GM12891 (cell line): Measurements from ENCODE around the gene SIN3A.
"Not testable (repeated sequence)": the region's sequence is repeated elsewhere in the genome, so short reads cannot be mapped to it uniquely, and the experiment has no call there.

ENCODE experiments used
- DNase-seq: peaks from one replicate; pipeline ENCODE4 v3.0.0; 2011; ENCODE audit warnings: low spot score; ENCODE audit not compliant: insufficient read length
- FAIRE-seq: peaks from 2 replicates; lab custom pipeline; 2011; peaks lifted over from hg19 to GRCh38; lab: Jason Lieb, UNC
- PAX5 ChIP-seq: IDR thresholded peaks from 2 replicates; pipeline ENCODE4 v1.6.1; 2011; ENCODE audit warnings: low read length, moderate library complexity, mild to moderate bottlenecking; ENCODE audit not compliant: insufficient read depth, severe bottlenecking
- POLR2A ChIP-seq: IDR thresholded peaks from 2 replicates; pipeline ENCODE4 v1.6.1; 2011; ENCODE audit warnings: low read depth, low read length, control low read depth
- POLR2AphosphoS5 ChIP-seq: IDR thresholded peaks from 2 replicates; pipeline ENCODE4 v1.6.1; 2011; ENCODE audit warnings: low read depth, low read length, control low read depth
- POU2F2 ChIP-seq: IDR thresholded peaks from 2 replicates; pipeline ENCODE4 v1.6.1; 2011; ENCODE audit warnings: low read depth, mild to moderate bottlenecking, control low read depth, low read length, moderate library complexity
- SPI1 ChIP-seq: IDR thresholded peaks from 2 replicates; pipeline ENCODE4 v1.6.1; 2011; ENCODE audit warnings: low read depth, low read length, control low read depth
- TAF1 ChIP-seq: IDR thresholded peaks from 2 replicates; pipeline ENCODE4 v1.6.1; 2011; ENCODE audit warnings: low read depth, low read length, control low read depth

The SIN3A gene

DNA sequence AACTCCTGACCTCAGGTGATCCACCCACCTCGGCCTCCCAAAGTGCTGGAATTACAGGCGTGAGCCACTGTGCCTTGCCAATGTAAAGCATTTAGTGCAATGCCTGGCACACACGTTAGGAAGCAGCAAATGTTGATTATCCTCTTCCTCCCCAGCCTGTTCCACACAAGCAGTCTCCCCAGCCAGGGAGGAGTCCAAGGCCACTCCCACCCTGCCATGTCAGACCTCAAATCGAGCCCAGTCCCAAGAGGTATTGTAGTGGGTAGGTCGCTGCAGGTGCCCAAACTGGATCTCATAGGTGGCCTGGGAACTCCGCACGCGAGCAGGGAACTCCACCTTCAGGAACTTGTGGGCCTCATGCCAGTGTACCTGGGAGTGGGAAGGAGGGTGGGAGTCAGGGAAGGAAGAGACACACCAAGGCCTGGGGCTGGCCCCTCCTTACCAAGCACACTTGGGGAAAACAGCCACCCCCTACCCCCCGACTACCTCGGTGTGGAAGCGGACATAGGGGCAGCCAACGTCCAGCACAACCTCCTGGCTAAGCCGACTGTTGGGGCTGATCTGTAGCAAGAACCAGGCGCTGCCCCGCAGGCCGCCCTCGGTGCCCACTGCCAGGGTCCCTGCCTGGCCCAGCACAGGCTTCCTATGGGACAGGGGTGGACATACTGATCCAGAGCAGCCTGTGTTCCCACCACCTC, 93.4 kb downstream of the SIN3A start:
- no peak for FAIRE-seq
- no peak for TF ChIP-seq POLR2AphosphoS5
- no peak for DNase-seq

GRCh38 chr15:75356517-75356916, 95.0 kb downstream of the SIN3A start:
- TF ChIP-seq SPI1 = no peak
- no peak for DNase-seq
- no peak for FAIRE-seq

DNA sequence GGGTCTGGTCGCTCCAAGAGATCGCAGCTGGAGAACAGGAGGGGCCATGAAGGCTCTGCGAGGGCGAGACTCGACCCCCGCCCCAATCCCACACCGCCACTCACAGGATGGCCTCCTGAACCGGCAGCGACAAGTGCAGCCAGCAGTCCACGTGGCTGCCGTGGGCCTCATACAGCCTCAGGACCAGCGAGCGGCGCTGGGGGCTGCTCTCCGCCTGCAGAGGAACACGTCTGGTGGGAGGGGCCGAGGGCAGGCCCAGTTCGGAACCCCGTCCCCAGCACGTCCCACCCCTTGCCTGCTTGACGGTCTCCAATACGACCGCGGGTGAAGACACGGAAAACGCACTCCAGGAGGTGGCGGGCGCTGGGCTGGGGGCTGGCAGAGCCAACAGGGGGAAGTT, 95.5 kb downstream of the SIN3A start:
- peak; percentile 17 for DNase-seq
- TF ChIP-seq PAX5 = no peak
- no peak for TF ChIP-seq POLR2AphosphoS5
- TF ChIP-seq TAF1 = no peak
- TF ChIP-seq POLR2A = no peak
- TF ChIP-seq SPI1 = no peak
- TF ChIP-seq POU2F2 = no peak
- FAIRE-seq = no peak

- FAIRE-seq (no peak), DNase-seq (no peak)
- TF ChIP-seq SPI1 (no peak), PAX5 (no peak), POU2F2 (no peak), POLR2AphosphoS5 (no peak), POLR2A (no peak), TAF1 (no peak)
Measured at GRCh38 chr15:75355369-75355768, 96.1 kb downstream of the SIN3A start.

DNA sequence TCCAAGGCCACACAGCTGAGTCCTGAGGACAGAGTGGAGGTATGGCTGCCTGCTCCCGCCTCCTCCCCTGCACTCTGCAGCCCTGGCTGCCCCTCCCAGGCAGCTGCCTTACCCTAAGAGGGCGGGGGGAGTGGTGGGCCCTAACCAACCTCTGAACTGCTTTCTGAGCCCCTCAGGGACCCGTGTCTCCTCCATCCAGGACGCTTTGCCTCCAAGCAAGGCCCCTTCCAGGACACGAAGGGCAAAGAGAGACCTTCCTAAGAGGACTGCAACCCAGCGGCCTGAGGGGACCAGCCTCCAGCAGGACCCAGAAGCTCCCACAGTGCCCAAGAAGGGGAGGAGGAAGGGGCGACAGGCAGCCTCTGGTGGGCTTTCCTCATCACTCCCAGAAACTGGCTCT, 97.0 kb downstream of the SIN3A start:
- FAIRE-seq (no peak), DNase-seq (no peak)
- TF ChIP-seq POU2F2 = no peak
- TF ChIP-seq POLR2A = no peak
- TF ChIP-seq TAF1 = no peak
- TF ChIP-seq SPI1 = no peak
- TF ChIP-seq POLR2AphosphoS5 = no peak
- TF ChIP-seq PAX5 = no peak

DNA sequence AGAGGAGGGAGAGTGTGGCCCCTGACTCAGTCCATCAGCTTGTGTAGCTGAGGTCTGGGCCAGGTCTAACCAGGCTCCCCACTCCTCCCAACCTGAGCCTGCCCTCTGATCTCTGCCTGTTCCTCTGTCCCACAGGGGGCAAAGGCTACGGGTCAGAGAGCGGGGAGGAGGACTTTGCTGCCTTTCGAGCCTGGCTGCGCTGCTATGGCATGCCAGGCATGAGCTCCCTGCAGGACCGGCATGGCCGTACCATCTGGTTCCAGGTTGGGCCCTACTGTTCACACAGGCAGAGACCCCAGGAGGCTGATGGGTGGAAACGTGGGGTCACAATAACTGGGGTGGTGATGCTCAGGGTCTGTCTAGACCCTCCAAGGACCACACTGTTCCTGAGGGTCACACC, 97.9 kb downstream of the SIN3A start:
- TF ChIP-seq SPI1 (no peak), PAX5 (no peak), POU2F2 (no peak), POLR2AphosphoS5 (0 out of 2 replicates have a peak, but pooled peaks have one; percentile 35), TAF1 (no peak), POLR2A (no peak)
- DNase-seq (no peak), FAIRE-seq (no peak)

- FAIRE-seq (no peak), DNase-seq (no peak)
- TF ChIP-seq POU2F2 = no peak
- TF ChIP-seq PAX5 = no peak
- TF ChIP-seq POLR2AphosphoS5 = no peak
Measured at GRCh38 chr15:75352186-75353080, 99.1 kb downstream of the SIN3A start.

GRCh38 chr15:75350601-75351361, 100.7 kb downstream of the SIN3A start:
- FAIRE-seq = peak; percentile 51
- no peak for DNase-seq
- no peak for TF ChIP-seq POLR2AphosphoS5
- no peak for TF ChIP-seq POU2F2
- no peak for TF ChIP-seq TAF1
- no peak for TF ChIP-seq PAX5
- no peak for TF ChIP-seq SPI1
- TF ChIP-seq POLR2A = no peak

DNA sequence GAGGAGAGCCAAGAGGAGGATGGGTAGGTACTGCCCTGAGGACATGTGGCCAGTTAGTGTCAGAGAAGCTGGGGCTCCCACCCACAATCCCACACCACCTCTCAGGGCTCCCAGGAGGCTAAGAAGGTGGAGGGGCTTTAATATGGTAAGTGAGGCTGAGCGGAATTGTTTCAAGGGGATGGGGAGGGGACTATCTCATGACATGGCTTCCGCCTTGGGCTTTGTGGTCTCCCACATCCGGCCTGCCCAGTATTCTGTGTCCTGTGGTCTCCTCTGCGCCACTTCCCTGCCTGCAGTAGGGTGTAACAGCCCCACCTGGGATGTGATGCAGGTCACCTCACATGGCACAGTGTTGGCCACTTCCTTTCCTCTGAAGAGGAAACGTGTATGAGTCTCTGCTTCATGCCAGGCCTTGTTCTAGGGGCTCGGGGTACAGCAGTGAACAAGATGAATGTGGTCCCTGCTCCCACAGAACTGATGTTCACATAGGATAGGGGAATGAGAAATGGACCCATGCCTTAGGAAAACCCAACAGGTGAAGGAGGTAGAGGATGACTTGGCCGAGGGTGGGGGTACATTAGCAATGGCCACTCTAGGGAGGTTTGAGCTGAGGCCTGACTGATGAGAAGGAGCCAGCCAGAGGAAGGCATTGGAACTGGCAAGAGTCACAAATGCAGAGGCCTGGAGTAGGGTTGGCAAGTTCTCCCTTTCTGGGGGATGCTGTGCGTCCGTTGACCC, 101.5 kb downstream of the SIN3A start:
- TF ChIP-seq PAX5 (peak; percentile 10), POU2F2 (peak; percentile 90), POLR2A (no peak), SPI1 (peak; percentile 77), TAF1 (no peak), POLR2AphosphoS5 (no peak; the same call in none of the 2 replicates)
- FAIRE-seq (peak; percentile 99), DNase-seq (peak; percentile 68)

- not testable (repeated sequence) for DNase-seq
- peak; percentile 31 for FAIRE-seq
Measured at GRCh38 chr15:75349351-75349669, 102.2 kb downstream of the SIN3A start.
